ENCODE data around the gene AMH. TPM values are rescaled to one million over a fixed set of nuclear protein-coding genes. Genes with fewer than 3 reads are reported as not detected.

Gene AMH
- polyA plus RNA-seq, 3 donors = 0.12 TPM; not detected in 2

- H3K27ac ChIP-seq (ENCODE audit: low read depth in 1 of 2, low read length in 2 of 2) = no peak within 1 kb of the TSS
- no peaks in the 10 kb centered on the region for H3K79me2 ChIP-seq (ENCODE audit: insufficient read depth, low read length)
- no peak within 1 kb of the TSS for H3K4me3 Mint-ChIP-seq
- H3K27me3 ChIP-seq (ENCODE audit: control insufficient read depth in 2 of 2, insufficient read depth in 2 of 2, low read length in 2 of 2) = peaks cover 14 to 30% of the 10 kb centered on the region in 2 donors
- no peak within 1 kb of the TSS for H2AFZ ChIP-seq (ENCODE audit: insufficient read depth, low read depth, low read length, poor library complexity, severe bottlenecking)
- H3K27ac Mint-ChIP-seq = peak within 1 kb of the TSS in 3 of 7 donors; percentile 3 to 55 (median 25)
- intact Hi-C loops (cut with micrococcal nuclease) = no loop called here
- H3K36me3 Mint-ChIP-seq = peaks cover 0 to 4% of the 10 kb centered on the region in 2 donors
- 85% methylated on average over 17 of the region's 24 CpGs for whole genome bisulfite sequencing (ENCODE audit: insufficient coverage)
- H3K4me3 ChIP-seq (replicated peaks in 1 of 3; ENCODE audit: low read depth in 2 of 3, low read length in 3 of 3) = no peak within 1 kb of the TSS
- DNase-seq = peak in 1 of 3 donors; percentile 51
- no peak within 1 kb of the TSS for H3K4me2 ChIP-seq (replicated peaks; ENCODE audit: extremely low read depth, low read length, poor library complexity, severe bottlenecking)
- TF ChIP-seq, protein P1, sequence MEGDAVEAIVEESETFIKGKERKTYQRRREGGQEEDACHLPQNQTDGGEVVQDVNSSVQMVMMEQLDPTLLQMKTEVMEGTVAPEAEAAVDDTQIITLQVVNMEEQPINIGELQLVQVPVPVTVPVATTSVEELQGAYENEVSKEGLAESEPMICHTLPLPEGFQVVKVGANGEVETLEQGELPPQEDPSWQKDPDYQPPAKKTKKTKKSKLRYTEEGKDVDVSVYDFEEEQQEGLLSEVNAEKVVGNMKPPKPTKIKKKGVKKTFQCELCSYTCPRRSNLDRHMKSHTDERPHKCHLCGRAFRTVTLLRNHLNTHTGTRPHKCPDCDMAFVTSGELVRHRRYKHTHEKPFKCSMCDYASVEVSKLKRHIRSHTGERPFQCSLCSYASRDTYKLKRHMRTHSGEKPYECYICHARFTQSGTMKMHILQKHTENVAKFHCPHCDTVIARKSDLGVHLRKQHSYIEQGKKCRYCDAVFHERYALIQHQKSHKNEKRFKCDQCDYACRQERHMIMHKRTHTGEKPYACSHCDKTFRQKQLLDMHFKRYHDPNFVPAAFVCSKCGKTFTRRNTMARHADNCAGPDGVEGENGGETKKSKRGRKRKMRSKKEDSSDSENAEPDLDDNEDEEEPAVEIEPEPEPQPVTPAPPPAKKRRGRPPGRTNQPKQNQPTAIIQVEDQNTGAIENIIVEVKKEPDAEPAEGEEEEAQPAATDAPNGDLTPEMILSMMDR (IDR thresholded peaks at IDR 0.05) = no peak
- peaks cover 0 to 5% of the 10 kb centered on the region in 2 donors for H3K9me3 ChIP-seq (replicated peaks in 1 of 2; ENCODE audit: control insufficient read depth in 1 of 2, insufficient read depth in 1 of 2, low read length in 2 of 2)
- no peak within 1 kb of the TSS for H3K9ac ChIP-seq (ENCODE audit: insufficient read depth, low read length, poor library complexity, severe bottlenecking)
- H3K4me1 ChIP-seq (ENCODE audit: control insufficient read depth in 1 of 2, insufficient read depth in 2 of 2, low read length in 2 of 2) = peaks cover 23 to 29% of the 10 kb centered on the region in 2 donors
- peaks cover 19% of the 10 kb centered on the region for H4K20me1 ChIP-seq (ENCODE audit: insufficient read depth, low read length)
- no peaks in the 10 kb centered on the region for H3K36me3 ChIP-seq (replicated peaks in 1 of 2; ENCODE audit: control insufficient read depth in 1 of 2, insufficient read depth in 2 of 2, low read length in 2 of 2)
- peaks cover 0 to 5% (median 0%) of the 10 kb centered on the region in 7 donors for H3K9me3 Mint-ChIP-seq
- peaks cover 25% of the 10 kb centered on the region for H3K4me1 Mint-ChIP-seq
- H3K27me3 Mint-ChIP-seq (ENCODE audit: low read depth in 3 of 3) = peaks cover 34 to 53% (median 42%) of the 10 kb centered on the region in 3 donors
Observed at GRCh38 chr19:2255982-2256685, 7.0 kb downstream of the AMH start, which contains the start of gene JSRP1. TSS of gene JSRP1 (minus strand) at chr19:2256417. CDS start at chr19:2255314, 1,103 bp downstream.

- no peak for DNase-seq
- peaks cover 0 to 1% (median 0%) of the 10 kb centered on the region in 7 donors for H3K9me3 Mint-ChIP-seq
- H3K4me3 ChIP-seq (replicated peaks in 1 of 3; ENCODE audit: low read depth in 2 of 3, low read length in 3 of 3) = no peak overlapping the region
- TF ChIP-seq, protein P1 (IDR thresholded peaks at IDR 0.05) = no peak
- H3K9ac ChIP-seq (ENCODE audit: insufficient read depth, low read length, poor library complexity, severe bottlenecking) = no peak overlapping the region
- H3K4me3 Mint-ChIP-seq = no peak overlapping the region
- intact Hi-C loops (cut with micrococcal nuclease) = no loop called here
- H4K20me1 ChIP-seq (ENCODE audit: insufficient read depth, low read length) = no peaks in the 10 kb centered on the region
- H3K4me1 Mint-ChIP-seq = peaks cover 17% of the 10 kb centered on the region
- no peak overlapping the region for H3K27ac ChIP-seq (ENCODE audit: low read depth in 1 of 2, low read length in 2 of 2)
- WGBS (ENCODE audit: insufficient coverage) = 88% methylated on average over 5 of the region's 5 CpGs
- H2AFZ ChIP-seq (ENCODE audit: insufficient read depth, low read depth, low read length, poor library complexity, severe bottlenecking) = no peak overlapping the region
- peaks cover 0 to 1% of the 10 kb centered on the region in 2 donors for H3K27me3 ChIP-seq (ENCODE audit: control insufficient read depth in 2 of 2, insufficient read depth in 2 of 2, low read length in 2 of 2)
- peaks cover 9 to 21% (median 16%) of the 10 kb centered on the region in 3 donors for H3K27me3 Mint-ChIP-seq (ENCODE audit: low read depth in 3 of 3)
- H3K36me3 Mint-ChIP-seq = no peaks in the 10 kb centered on the region
- no peaks in the 10 kb centered on the region for H3K36me3 ChIP-seq (replicated peaks in 1 of 2; ENCODE audit: control insufficient read depth in 1 of 2, insufficient read depth in 2 of 2, low read length in 2 of 2)
- no peak overlapping the region for H3K4me2 ChIP-seq (replicated peaks; ENCODE audit: extremely low read depth, low read length, poor library complexity, severe bottlenecking)
- peaks cover 10 to 16% of the 10 kb centered on the region in 2 donors for H3K4me1 ChIP-seq (ENCODE audit: control insufficient read depth in 1 of 2, insufficient read depth in 2 of 2, low read length in 2 of 2)
- peak overlapping the region in 1 of 7 donors; percentile 60 for H3K27ac Mint-ChIP-seq
- no peaks in the 10 kb centered on the region for H3K79me2 ChIP-seq (ENCODE audit: insufficient read depth, low read length)
- no peaks in the 10 kb centered on the region for H3K9me3 ChIP-seq (replicated peaks in 1 of 2; ENCODE audit: control insufficient read depth in 1 of 2, insufficient read depth in 1 of 2, low read length in 2 of 2)
Observed at GRCh38 chr19:2259336-2259735, 10.2 kb downstream of the AMH start.

Measured in CD14-positive monocyte (primary cell).